Measurements from ENCODE around the gene C10orf90.

GRCh38 chr10:126584836-126585235 lies 85.7 kb downstream of the C10orf90 start:
- TF ChIP-seq CTCF (IDR thresholded peaks at IDR 0.05): no peak
- TF ChIP-seq EZH2 (IDR thresholded peaks at IDR 0.05): no peak

Measured in neural progenitor cell (in vitro differentiated cells).